H9 (cell line): ENCODE data around the gene ANK2. TPM values are rescaled to one million over a fixed set of nuclear protein-coding genes. Genes with fewer than 3 reads are reported as not detected.

Source experiments
- DNase-seq: peaks from one replicate; pipeline ENCODE4 v3.0.0-alpha.2; 2017
- H2AFZ ChIP-seq: one replicate; pipeline ENCODE4 v1.6.1; 2013; ENCODE audit warnings: mild to moderate bottlenecking, low read length, control low read depth, moderate library complexity
- H2AK5ac ChIP-seq: 2 replicates; pipeline ENCODE4 v1.6.1; 2013; ENCODE audit warnings: low read length, control low read depth, mixed read lengths; ENCODE audit not compliant: insufficient read length
- H2BK120ac ChIP-seq: one replicate; pipeline ENCODE4 v1.6.1; 2013; ENCODE audit warnings: low read depth, mild to moderate bottlenecking, low read length, control low read depth, inconsistent platforms; ENCODE audit not compliant: poor library complexity, severe bottlenecking
- H2BK12ac ChIP-seq: 2 replicates; pipeline ENCODE4 v1.6.1; 2013; ENCODE audit warnings: low read length, control low read depth, mixed read lengths, low read depth; ENCODE audit not compliant: insufficient read length
- H2BK15ac ChIP-seq: 2 replicates; pipeline ENCODE4 v1.6.1; 2013; ENCODE audit warnings: low read depth, low read length, control low read depth
- H2BK20ac ChIP-seq: one replicate; pipeline ENCODE4 v1.6.1; 2013; ENCODE audit warnings: low read depth, mild to moderate bottlenecking, low read length, control low read depth, inconsistent platforms; ENCODE audit not compliant: poor library complexity, severe bottlenecking
- H2BK5ac ChIP-seq: 2 replicates; pipeline ENCODE4 v1.6.1; 2013; ENCODE audit warnings: low read length, control low read depth, mixed read lengths; ENCODE audit not compliant: insufficient read length
- H3K14ac ChIP-seq: 2 replicates; pipeline ENCODE4 v1.6.1; 2013; ENCODE audit warnings: low read length, control low read depth; ENCODE audit not compliant: insufficient read depth
- H3K18ac ChIP-seq: 2 replicates; pipeline ENCODE4 v1.6.1; 2013; ENCODE audit warnings: low read depth, mild to moderate bottlenecking, mixed read lengths, low read length, control low read depth; ENCODE audit not compliant: insufficient read length
- H3K23ac ChIP-seq: 2 replicates; pipeline ENCODE4 v1.6.1; 2013; ENCODE audit warnings: low read length, control low read depth, mixed read lengths, low read depth; ENCODE audit not compliant: insufficient read length
- H3K23me2 ChIP-seq: 2 replicates; pipeline ENCODE4 v1.6.1; 2013; ENCODE audit warnings: low read depth, mild to moderate bottlenecking, mixed read lengths, low read length, control low read depth; ENCODE audit not compliant: insufficient read length, poor library complexity, severe bottlenecking
- H3K27ac ChIP-seq: 2 replicates; pipeline ENCODE4 v1.5.1; 2013; ENCODE audit warnings: low read length, control low read depth, mixed read lengths, low read depth; ENCODE audit not compliant: insufficient read length
- H3K27me3 ChIP-seq: 2 replicates; pipeline ENCODE4 v1.6.1; 2013; ENCODE audit warnings: low read length, control low read depth, inconsistent platforms; ENCODE audit not compliant: insufficient read depth
- H3K4ac ChIP-seq: 2 replicates; pipeline ENCODE4 v1.6.1; 2013; ENCODE audit warnings: low read depth, mild to moderate bottlenecking, control low read depth, inconsistent platforms, low read length, moderate library complexity
- H3K4me1 ChIP-seq: 2 replicates; pipeline ENCODE4 v1.6.1; 2013; ENCODE audit warnings: low read length, control low read depth, inconsistent platforms; ENCODE audit not compliant: insufficient read depth
- H3K4me2 ChIP-seq: 2 replicates; pipeline ENCODE4 v1.6.1; 2013; ENCODE audit warnings: low read length, control low read depth, mixed read lengths; ENCODE audit not compliant: insufficient read length, insufficient read depth
- H3K56ac ChIP-seq: 2 replicates; pipeline ENCODE4 v1.6.1; 2013; ENCODE audit warnings: low read depth, mild to moderate bottlenecking, mixed read lengths, low read length, control low read depth; ENCODE audit not compliant: insufficient read length
- H3K79me1 ChIP-seq: 2 replicates; pipeline ENCODE4 v1.6.1; 2013; ENCODE audit warnings: low read depth, mild to moderate bottlenecking, moderate library complexity, low read length, control low read depth, inconsistent platforms; ENCODE audit not compliant: insufficient read depth, poor library complexity, severe bottlenecking
- H3K79me2 ChIP-seq: 2 replicates; pipeline ENCODE4 v1.6.1; 2013; ENCODE audit warnings: low read length, control low read depth, inconsistent platforms; ENCODE audit not compliant: insufficient read depth
- H3K9ac ChIP-seq: 2 replicates; pipeline ENCODE4 v1.6.1; 2013; ENCODE audit warnings: low read length, control low read depth, mixed read lengths; ENCODE audit not compliant: insufficient read length; ENCODE audit errors: extremely low read depth
- H3K9me3 ChIP-seq: one replicate; pipeline ENCODE4 v1.6.1; 2013; ENCODE audit warnings: low read depth, low read length, inconsistent platforms; ENCODE audit not compliant: control insufficient read depth
- H3T11ph ChIP-seq: one replicate; pipeline ENCODE4 v1.6.1; 2013; ENCODE audit warnings: mild to moderate bottlenecking, low read length, control low read depth, inconsistent platforms
- H4K20me1 ChIP-seq: one replicate; pipeline ENCODE4 v1.6.1; 2013; ENCODE audit not compliant: control insufficient read depth, insufficient read length, insufficient read depth
- H4K5ac ChIP-seq: 2 replicates; pipeline ENCODE4 v1.6.1; 2013; ENCODE audit warnings: low read depth, mild to moderate bottlenecking, mixed read lengths, low read length, control low read depth; ENCODE audit not compliant: insufficient read length
- H4K8ac ChIP-seq: replicated peaks from 2 replicates; pipeline ENCODE4 v1.6.1; 2013; ENCODE audit warnings: low read length, control low read depth, mixed read lengths, low read depth; ENCODE audit not compliant: insufficient read length
- H4K91ac ChIP-seq: 2 replicates; pipeline ENCODE4 v1.6.1; 2013; ENCODE audit warnings: low read depth, mild to moderate bottlenecking, moderate library complexity, mixed read lengths, low read length, control low read depth; ENCODE audit not compliant: insufficient read length
- H3K27ac Mint-ChIP-seq, 3 experiments: 2 replicates in 2 of 3; 3 replicates in 1 of 3; pipeline ENCODE4 v1.8.0; 2020 to 2021; ENCODE audit warnings: mixed read lengths in 3 of 3, mild to moderate bottlenecking in 1 of 3, moderate library complexity in 1 of 3
- H3K27me3 Mint-ChIP-seq: 2 replicates; pipeline ENCODE4 v1.8.0; 2021; ENCODE audit warnings: low read depth, mild to moderate bottlenecking, moderate library complexity, mixed read lengths
- H3K36me3 Mint-ChIP-seq, 3 experiments: 2 replicates in 2 of 3; 3 replicates in 1 of 3; pipeline ENCODE4 v1.8.0; 2020 to 2021; ENCODE audit warnings: low read depth in 3 of 3, mixed read lengths in 3 of 3; ENCODE audit not compliant: insufficient read depth in 1 of 3
- H3K4me1 Mint-ChIP-seq, 2 experiments: 2 replicates each; pipeline ENCODE4 v1.8.0; 2020; ENCODE audit warnings: mixed read lengths in 2 of 2
- H3K4me3 Mint-ChIP-seq, 2 experiments: 2 replicates in 1 of 2; 3 replicates in 1 of 2; pipeline ENCODE4 v1.8.0; 2020 to 2021; ENCODE audit warnings: mild to moderate bottlenecking in 2 of 2, mixed read lengths in 2 of 2, moderate library complexity in 1 of 2
- H3K9me3 Mint-ChIP-seq, 2 experiments: 2 replicates in 1 of 2; 3 replicates in 1 of 2; pipeline ENCODE4 v1.8.0; 2020; ENCODE audit warnings: mild to moderate bottlenecking in 2 of 2, mixed read lengths in 2 of 2, moderate library complexity in 1 of 2
- WGBS: extraction: QIAGEN DNeasy Blood & Tissue Kit; methylation state at CpG from one replicate; pipeline ENCODE4 v1.1.7; 2013; ENCODE audit warnings: missing lambda C conversion rate, low lambda C conversion rate, mixed read lengths; ENCODE audit not compliant: insufficient read length; ENCODE audit errors: extremely low coverage; 5-methylcytosine and 5-hydroxymethylcytosine counted together
- total RNA-seq: library from RNA; stranded (reverse); gene quantifications from 2 replicates; pipeline ENCODE4 v1.2.1, GENCODE V29; 2021
- TF ChIP-seq, protein P1 (sequence below): fragments of 200-600 bp; sonication (generic); conservative IDR thresholded peaks from 3 replicates; pipeline ENCODE4 v1.8.0; 2021; ENCODE audit warnings: antibody characterized with exemption, mild to moderate bottlenecking

ANK2 gene
- total RNA-seq, 1 experiment from 2014 or later = 36.8 TPM

GRCh38 chr4:113112338-113112978, 63.0 kb downstream of the ANK2 start:
- no peaks in the 10 kb centered on the region for H3K27me3 Mint-ChIP-seq
- Histone ChIP-seq H4K20me1 (no peaks in the 10 kb centered on the region), H3K4me2 (no peak overlapping the region), H2BK12ac (no peak overlapping the region), H3K23ac (no peak overlapping the region), H2BK20ac (no peak overlapping the region), H2BK5ac (no peak overlapping the region), H3T11ph (no peak overlapping the region), H4K5ac (no peak overlapping the region), H2AK5ac (no peak overlapping the region), H3K56ac (no peak overlapping the region), H2AFZ (no peak overlapping the region), H3K27ac (no peak overlapping the region), H2BK15ac (no peak overlapping the region), H3K23me2 (no peaks in the 10 kb centered on the region), H3K4me1 (no peaks in the 10 kb centered on the region; the same call in 1 of the 2 replicates), H3K4ac (no peak overlapping the region), H3K79me2 (no peaks in the 10 kb centered on the region), H3K18ac (no peak overlapping the region), H4K8ac (no peak overlapping the region), H2BK120ac (no peak overlapping the region), H3K79me1 (no peaks in the 10 kb centered on the region), H3K9ac (no peak overlapping the region), H3K27me3 (no peaks in the 10 kb centered on the region), H4K91ac (no peak overlapping the region), H3K9me3 (no peaks in the 10 kb centered on the region), H3K14ac (no peak overlapping the region)
- no peaks in the 10 kb centered on the region for H3K36me3 Mint-ChIP-seq
- no peak overlapping the region for H3K27ac Mint-ChIP-seq
- H3K9me3 Mint-ChIP-seq = no peaks in the 10 kb centered on the region; a peak in 1 of 5 replicates
- no peak for DNase-seq
- no peak overlapping the region for H3K4me3 Mint-ChIP-seq
- peaks cover 41 to 52% of the 10 kb centered on the region in 2 experiments for H3K4me1 Mint-ChIP-seq
- WGBS = no CpG with 5 or more reads among the region's 2 CpGs
- TF ChIP-seq, protein P1, sequence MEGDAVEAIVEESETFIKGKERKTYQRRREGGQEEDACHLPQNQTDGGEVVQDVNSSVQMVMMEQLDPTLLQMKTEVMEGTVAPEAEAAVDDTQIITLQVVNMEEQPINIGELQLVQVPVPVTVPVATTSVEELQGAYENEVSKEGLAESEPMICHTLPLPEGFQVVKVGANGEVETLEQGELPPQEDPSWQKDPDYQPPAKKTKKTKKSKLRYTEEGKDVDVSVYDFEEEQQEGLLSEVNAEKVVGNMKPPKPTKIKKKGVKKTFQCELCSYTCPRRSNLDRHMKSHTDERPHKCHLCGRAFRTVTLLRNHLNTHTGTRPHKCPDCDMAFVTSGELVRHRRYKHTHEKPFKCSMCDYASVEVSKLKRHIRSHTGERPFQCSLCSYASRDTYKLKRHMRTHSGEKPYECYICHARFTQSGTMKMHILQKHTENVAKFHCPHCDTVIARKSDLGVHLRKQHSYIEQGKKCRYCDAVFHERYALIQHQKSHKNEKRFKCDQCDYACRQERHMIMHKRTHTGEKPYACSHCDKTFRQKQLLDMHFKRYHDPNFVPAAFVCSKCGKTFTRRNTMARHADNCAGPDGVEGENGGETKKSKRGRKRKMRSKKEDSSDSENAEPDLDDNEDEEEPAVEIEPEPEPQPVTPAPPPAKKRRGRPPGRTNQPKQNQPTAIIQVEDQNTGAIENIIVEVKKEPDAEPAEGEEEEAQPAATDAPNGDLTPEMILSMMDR = no peak
